Stimulated activated CD4-positive, alpha-beta T cell treated with anti-CD3 and anti-CD28 coated beads, Interleukin-12 subunit alpha, Interleukin-12 subunit beta, amount 100 ng/mL, for 24 hours (primary cell): ENCODE data around the gene DUSP10.

Experiments used
- DNase-seq, 2 experiments: peaks; one replicate each; pipeline ENCODE4 v3.0.0-alpha.2; 2020; ENCODE audit warnings: low read depth in 2 of 2

The DUSP10 gene

GRCh38 chr1:221741703-221742554 is at the start of gene DUSP10:
TSS of gene DUSP10 (minus strand) at chr1:221742089. CDS start at chr1:221739744, 2,345 bp downstream.
- peak; percentile 94 to 96 for DNase-seq

DNA sequence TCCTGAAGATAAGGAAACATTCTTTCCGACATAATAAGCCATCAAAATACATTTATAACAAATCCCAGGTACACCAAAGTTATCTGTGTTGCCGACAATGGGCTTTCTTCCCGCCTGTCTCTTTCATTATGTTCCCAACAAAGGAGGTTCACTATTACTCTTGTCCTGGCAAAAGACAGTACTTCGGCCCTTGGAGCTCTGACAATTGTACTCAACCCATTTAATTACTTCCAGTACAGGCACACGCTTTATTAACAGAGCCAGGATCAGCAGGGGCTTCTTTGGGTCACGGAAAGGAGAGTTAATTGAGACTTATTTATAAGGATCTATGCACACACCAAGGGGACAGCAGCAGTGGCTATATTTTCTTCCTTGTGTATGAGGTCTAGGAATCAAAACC is 46.6 kb upstream of the DUSP10 start:
- no peak for DNase-seq

- DNase-seq: no peak
Measured at GRCh38 chr1:221786647-221787046, 44.8 kb upstream of the DUSP10 start.

DNA sequence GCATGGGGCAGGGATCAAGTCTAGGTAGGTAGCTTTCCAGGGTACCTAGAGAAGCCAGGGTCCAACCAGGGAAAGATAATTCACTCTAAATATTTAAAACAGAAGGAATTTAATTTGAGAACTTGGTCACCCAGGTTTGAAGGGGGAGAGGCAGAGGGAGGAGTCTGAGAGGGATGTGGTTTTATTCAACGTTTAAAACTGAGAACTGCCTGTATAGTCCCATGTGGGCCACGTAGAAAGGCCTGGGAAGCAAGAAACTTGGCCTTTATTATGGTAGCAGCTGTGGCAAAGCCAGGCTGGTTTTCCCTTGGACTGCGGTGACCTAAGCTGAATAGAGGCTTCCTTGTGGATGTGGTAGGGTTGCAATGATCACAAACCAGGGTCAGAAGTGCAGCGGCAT is 42.0 kb upstream of the DUSP10 start:
- no peak for DNase-seq

DNA sequence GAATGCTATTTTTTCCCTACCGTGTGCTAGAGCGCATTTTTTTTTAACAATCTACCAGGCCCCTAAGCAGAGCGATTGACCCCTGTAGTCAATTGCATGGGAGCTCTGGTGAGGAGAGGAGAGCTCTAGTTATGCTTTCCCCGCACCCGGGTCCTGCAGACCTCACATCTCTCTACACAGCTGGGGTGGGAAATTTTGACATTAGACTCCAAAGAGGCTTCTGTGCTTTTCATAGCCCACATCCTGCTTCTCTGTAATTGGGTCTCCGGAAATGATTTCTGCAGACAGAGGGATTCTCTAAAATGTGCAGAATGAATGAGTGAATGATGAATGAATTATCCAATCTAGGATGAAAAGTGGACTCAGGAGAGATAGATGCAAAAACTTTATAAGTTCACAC is 41.5 kb upstream of the DUSP10 start:
- no peak for DNase-seq

GRCh38 chr1:221782970-221783369 is 41.1 kb upstream of the DUSP10 start:
- no peak for DNase-seq

GRCh38 chr1:221782477-221782876 is 40.6 kb upstream of the DUSP10 start:
- DNase-seq: no peak

DNA sequence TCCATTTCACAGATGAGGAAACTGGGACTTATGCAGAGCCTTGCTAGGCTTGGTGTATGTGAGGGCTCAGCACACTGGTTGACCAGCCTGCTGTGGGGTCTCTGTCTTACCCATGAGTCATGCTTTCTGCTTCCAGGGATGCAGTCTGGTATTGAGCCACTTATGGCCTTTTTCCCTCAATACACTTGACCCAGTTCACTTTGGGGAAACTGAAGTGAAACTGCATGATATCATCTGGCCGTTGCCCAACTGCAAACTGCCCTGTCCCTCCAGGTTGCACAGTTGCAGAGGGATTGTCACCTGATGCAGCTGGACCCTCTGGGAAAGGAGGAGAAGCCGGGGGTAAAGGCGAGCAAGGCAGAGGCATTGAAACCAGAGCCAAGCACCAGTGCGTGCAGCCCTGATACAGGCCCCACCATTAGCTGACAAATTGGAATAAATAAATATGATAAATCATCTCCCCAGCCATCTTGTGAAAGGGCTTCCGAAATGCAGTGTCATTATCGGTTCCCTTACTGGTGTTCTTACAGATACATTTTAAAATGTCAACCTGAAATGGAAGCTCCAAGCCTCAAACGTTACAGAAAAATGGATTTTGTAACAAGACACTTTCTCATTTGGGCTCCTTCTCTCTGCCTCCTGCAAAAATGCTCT is 39.3 kb upstream of the DUSP10 start:
- DNase-seq: no peak

DNA sequence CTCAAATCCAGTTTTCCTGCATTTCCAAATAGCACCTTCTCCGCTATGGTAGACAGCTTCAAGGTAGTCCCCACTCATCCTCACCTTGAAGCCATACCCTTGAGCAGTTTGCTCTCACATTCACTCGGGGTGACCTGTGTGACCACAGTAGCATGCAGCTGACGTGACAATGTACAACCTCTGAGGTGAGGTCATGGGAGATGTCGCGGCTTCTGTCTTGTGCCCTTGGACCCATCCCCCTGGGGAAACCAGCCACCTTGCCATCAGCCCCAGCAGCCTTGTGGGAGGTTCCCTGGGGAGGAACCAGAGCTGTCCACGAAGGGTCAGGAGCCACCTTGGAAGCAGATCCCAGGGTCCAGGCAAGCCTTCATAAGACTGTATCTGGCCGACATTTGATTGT is 38.3 kb upstream of the DUSP10 start:
- DNase-seq: no peak

- DNase-seq: no peak
Measured at GRCh38 chr1:221779771-221780170, 37.9 kb upstream of the DUSP10 start.

- no peak for DNase-seq
Measured at GRCh38 chr1:221778535-221779142, 36.8 kb upstream of the DUSP10 start.

DNA sequence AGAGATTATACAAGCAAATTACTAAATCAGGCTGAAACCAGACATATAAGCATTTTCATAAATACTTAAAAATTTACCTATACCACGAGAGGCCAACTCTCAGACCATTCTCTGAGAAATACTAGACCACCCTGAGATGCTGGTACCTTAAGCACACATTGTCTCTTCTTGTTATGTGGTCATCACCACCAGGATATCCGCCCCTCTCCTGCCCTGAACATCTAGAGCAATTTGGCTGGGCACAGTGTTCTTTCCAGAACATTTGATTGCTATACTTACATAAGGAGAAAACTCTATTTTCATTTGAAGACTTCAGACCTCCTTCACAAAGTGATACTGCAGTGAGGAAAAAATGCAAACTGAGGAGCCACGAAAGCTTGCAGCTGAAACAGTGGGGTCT is 36.2 kb upstream of the DUSP10 start:
- DNase-seq: no peak

DNA sequence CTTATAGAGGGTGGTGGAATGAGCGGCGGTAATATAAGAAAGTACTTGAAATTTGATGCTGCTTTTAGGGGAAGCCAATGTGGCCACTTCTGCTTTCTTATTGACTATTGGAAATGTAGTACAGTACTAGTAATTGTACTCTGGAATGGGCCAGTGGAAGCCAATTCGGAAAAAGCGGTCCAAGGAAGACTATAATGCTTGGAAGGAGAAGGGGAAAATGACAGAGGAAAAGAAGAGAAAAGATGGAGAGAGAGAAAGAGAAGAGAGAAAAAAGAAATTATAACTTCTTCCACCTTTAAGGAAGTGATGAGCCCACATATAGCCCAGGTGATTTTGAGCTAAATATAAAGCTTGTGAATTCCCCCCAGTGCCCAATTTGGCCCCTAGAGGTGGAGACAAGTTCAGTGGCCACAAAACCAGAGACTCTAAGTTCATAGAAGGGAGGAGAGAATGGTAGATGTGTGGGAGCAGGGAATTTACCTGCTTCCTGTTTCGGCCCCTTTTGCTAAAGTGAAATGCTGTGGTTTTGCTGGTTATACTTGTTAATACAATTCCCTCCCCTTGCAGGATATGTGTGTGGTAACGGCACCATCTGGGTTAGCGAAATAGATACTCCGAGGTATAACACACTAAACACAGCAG is 35.7 kb upstream of the DUSP10 start:
- peak in 1 of 2 experiments; percentile 47 for DNase-seq

GRCh38 chr1:221776495-221777301 is 34.8 kb upstream of the DUSP10 start:
- DNase-seq: no peak

- DNase-seq: no peak
Measured at GRCh38 chr1:221775206-221775605, 33.3 kb upstream of the DUSP10 start.

GRCh38 chr1:221774054-221774842 is 32.4 kb upstream of the DUSP10 start:
- no peak for DNase-seq

DNA sequence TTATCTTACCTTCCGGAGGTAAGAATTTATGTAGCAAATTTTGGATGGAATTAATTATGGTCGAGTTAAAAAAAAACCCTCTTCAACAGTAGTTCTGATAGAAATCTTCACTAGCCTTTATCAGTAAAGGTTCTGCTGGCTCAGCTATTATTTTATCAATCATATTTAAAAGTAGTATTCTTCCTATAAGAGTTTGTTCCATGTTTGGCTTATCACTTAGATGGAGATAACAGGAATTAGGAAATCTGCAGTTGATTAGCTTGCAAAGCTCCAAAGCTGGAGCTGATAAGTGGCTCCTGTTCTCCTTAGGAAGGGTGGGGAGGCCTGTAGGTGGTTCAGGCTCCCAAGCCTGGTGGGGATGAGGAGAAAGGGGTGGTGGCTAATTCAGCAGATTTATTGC is 31.5 kb upstream of the DUSP10 start:
- no peak for DNase-seq

DNA sequence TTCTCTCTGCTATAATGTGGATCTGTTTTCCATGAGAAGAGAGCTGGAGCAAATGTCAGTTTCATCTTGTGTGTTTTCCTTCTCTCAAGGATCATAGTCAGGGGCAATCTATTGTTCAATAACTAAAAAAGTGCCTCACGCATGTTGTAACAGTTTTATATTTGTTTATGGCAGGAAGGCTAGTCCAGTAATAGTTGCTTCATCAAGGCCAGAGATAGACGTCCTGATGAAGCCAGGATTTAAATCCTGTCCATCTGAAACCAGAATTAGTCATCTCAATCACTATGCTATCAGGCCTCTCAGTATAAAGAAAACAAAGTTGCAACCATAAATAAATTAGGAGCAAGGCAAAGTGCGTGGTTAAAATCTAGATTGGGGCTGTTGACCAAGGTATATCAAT is 30.2 kb upstream of the DUSP10 start:
- no peak for DNase-seq

- DNase-seq: no peak
Measured at GRCh38 chr1:221768444-221769066, 26.7 kb upstream of the DUSP10 start.

- DNase-seq: no peak
Measured at GRCh38 chr1:221766210-221766609, 24.3 kb upstream of the DUSP10 start.
